Measurements from ENCODE around the gene GSC2.

Gene GSC2, protein sequence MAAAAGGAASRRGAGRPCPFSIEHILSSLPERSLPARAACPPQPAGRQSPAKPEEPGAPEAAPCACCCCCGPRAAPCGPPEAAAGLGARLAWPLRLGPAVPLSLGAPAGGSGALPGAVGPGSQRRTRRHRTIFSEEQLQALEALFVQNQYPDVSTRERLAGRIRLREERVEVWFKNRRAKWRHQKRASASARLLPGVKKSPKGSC

DNA sequence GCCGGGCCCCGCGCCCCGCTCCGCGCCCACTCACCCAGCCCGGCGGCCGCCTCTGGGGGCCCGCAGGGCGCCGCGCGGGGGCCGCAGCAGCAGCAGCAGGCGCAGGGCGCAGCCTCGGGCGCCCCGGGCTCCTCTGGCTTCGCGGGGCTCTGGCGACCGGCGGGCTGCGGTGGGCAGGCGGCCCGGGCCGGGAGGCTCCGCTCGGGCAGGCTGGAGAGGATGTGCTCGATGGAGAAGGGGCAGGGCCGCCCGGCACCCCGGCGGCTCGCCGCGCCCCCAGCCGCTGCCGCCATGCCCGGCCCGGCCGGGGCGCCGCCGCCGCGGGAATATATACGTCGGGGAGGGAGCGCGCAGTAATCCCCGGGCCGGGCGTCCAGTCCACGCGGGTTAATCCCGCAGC lies at the start of gene GSC2:
Gene GSC2, minus strand, starts transcription at position 302 of the 400 bp plus-strand sequence. Its CDS starts 9 bp downstream, at position 293.
- no peak for DNase-seq

DNA sequence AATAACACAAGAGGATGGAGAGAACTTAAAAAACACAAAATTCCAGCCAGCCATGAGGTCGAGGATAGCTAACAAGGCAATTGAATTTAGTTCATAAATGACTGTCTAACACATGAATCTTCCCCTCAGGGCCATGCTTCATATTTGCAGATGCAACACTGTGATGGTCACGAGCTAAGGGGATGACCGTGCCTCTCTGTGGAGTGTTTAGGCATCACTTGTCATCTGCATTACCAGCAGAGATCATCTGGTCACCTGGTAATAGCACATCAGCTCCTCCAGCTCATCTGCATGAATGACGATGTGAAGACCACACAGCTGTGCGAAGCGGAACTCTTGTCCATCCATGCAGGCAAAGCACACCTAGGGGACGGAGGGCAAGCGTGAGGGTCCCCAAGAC lies 49.4 kb upstream of the GSC2 start:
- DNase-seq: no peak

DNA sequence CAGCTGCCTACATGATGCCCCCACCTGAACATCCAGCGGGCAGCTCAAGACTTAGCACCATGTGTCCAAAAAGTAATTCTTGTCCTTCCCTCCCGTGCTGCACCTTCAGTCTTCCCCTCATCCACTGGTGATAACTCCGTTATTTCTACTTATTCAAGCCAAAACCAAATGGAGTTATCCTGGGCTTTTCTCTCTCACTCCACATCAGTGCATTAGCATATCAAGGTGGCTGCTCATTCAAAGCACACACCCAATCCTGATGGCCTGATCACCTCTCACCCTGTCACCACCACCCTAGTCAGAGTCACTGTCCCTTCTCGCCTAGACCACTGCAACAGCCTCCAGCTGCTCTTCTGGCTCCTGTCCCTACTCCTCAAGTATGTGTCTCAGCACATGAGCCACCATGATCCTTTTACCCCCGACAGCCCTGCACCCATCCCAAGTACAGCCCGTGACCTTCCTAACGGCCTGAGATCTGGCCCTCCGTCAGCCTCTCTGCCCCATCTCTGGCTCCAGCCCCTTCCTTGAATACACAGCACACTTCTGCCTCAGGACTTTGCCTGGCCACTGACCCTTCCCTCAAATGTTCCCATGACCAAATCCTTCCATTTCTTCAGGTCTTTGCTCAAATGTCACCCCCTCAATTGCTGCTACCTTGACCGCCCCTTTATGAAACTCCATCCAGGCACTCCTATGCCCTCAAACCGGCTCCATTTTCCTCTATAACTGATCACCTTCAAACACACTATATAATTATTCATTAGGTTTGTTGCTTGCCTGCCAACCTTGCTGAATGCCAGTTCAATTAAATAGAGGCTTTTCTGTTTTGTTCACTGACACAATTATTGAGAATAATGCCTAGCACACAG lies 48.1 kb upstream of the GSC2 start:
- DNase-seq: no peak

DNA sequence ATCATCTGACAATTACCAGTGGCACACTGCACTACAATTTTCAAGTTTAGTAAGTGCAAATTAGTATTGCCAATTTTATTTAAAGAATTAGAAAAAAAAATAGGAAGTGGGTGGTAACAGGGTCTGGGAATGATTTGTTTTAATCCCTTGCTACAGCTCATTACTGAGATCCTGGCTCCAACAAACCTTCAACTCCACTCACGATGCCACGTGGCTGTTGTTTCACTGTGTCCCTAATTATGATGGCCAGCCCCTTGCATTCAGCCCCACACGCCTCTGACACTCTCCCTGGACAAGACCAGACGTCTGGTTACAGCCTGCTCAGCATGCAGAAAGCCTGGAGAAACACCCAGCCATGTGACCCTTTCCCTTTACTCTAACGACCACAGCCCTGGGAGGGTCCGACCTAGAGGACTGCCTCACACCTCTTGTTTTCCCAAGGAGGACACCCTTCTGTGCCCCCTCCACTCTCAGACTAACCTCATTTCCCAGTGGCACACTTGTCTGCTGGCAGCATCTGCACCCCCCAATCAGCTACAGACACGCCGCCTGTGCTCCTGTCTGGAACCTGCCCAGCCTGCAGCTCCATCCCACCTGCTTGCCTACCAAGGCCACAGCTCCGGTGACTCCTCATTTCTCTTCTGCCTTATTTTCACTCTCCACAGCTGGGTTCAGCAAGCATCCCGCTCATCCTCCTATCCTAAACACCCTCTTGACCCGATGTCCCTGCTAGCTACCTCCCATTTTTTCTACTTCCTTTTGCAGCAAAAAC lies 46.9 kb upstream of the GSC2 start:
- no peak for DNase-seq

DNA sequence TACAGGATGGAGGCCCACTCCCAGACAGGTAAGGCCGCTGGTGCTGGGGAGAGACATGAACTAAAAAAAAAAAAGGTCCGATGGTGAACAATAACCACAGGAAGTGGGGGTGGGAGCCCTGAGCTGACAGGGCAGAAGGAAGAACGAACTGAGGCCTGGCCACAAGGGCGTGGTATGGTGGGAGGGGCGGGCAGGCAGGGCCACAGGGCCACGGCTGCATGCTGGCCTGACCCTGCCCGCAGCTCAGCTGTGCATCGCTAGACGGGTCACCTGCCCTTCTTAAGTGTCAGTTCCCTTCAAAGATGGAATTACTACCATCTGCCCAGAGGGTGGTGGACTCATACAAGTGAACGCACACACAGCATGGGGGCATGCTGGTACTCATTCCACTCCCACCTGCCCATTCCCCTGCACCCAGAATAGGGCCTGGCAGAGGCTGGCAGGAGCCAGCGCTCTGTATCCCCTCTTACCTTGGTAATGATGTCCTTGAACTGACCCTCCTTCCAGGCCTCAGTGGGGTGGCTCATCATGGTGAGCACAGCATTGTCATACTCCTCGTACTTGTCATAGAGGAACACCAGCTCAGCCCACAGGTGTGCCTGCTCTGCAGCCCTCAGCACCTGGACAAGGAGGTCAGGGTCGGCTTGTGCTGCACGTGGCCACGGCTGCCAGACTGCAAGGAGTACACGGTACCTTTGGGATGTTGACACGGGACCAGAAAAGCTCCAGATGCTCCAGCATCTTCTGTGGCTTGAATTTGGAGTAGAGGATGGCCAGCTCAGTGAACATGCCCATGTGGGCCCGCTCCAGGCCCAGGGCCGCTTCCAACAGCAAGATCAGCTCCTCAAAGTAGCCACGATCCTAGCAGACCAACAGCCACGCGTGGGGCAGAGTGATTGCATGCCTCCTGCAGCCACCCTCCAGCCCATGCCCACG lies 46.0 kb upstream of the GSC2 start:
- DNase-seq: no peak

DNA sequence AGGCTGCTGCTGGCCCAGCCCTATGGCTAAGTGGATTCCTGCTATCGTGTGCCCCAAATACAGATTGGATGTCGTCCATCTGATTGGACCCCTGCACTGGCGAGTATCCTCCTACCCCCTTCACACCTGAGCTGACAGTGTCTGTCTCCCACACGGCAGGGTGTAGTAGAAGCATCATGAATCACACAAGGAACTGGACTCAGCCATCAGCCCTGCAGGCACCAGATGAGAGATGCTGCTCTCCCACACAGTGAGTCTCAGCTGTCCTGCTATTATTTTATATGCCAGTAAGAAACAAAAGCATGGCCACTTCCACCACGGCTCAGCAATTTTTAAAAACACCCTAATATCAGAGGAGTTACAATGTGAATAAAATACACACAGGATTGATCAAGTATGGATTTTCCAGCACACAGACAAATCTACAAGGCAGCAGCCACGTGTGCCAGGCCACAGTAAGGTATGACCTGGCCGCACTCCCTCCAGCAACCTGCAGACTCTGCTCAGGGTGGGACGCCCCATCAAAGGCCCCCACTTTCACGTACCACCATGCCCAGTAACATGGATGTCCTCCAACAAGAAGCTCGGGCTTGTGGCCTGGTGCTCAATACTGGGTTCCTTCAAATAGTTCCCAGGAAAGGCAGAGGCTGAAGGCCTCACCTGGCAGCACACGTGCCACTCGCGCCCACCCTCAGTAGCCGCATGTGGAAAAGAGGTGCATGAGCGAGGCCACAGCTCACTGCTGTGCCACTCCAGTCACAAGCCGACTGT lies 44.9 kb upstream of the GSC2 start:
- DNase-seq: no peak

DNA sequence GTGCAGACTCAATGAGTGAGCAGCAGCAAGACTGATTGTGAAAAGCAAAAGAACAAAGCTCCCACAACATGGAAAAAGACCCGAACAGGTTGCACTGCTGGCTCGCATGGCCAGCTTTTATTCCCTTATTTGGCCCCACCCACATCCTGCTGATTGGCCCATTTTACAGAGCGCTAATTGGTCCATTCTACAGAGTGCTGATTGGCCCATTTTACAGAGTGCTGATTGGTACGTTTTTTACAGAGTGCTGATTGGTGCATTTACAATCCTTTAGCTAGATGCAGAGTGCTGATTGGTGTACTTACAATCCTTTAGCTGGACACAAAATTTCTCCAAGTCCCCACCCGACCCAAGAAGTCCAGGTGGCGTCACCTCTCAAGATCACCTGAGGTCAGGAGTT lies 43.8 kb upstream of the GSC2 start:
- DNase-seq: no peak

DNA sequence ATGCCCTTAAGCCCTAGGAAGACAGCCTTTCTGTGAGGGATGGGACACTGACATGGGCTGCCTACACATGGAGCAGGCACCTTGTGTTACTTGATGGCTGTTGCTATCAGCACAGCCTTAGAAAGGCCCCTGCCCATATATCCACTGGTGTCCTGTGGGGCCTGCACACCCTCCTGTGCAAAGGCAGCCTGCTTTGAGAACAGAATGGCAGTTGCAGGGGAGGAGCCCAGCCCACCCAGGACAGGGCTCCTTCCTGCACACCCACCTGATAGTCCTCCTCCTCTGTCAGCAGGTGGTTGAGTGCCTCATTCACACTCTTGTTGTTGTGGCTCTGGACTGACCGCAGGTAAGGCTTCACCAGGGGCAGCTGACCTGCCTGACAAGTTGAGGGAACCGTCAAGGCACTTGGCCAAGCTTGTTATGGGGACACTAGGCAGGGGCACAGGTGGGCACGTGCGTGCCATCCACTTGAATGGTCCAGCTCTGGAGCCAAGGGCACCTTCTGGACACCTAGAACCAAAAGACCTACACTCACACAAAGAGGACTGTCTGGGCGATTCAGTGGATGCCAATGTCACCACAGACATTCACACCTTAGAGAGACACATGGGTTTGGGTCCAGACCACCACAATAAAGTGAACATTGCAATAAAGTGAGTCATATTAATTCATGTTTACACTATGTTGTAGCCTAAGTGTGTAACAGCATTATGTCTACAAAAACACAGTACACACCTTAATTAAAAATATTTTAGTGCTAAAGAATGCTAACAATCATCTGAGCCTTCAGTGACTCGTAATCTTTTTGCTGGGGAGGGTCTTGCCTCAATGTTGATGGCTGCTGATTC lies 37.8 kb upstream of the GSC2 start:
- no peak for DNase-seq

DNA sequence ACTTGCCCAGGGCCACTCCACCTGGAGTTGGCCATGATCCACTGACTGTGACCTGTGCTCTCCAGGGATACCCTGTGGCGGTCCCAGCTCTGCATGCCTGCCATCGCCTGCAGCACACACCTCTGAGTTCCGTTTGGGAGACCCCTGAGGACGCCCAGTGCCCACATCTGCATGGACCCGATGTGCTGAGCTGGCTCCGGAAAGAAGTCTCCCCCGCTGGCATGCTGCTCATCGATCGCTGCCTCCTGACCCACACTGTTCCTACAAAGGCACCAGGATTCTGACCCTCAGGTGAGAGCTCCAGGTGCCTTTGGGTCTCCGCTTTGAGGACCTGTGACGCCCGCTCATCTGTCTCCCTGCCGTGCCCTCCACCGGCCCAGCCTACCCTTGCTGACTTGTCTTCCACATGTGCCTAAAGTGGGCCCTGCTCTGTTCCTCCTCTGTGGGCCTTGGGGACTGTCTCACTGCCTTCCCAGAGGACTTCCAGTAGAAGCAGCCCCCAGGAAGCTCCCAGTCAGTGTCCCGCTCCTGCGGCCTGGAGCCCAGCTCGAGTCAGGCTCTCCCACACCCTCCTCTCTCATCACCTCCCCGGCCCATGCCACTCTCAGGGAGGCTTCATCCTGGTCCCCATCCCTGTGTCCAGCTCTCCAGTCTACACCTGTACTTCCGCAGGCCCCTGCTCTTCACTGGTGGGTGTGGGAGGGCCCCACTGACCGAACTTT lies 34.3 kb upstream of the GSC2 start:
- no peak for DNase-seq

DNA sequence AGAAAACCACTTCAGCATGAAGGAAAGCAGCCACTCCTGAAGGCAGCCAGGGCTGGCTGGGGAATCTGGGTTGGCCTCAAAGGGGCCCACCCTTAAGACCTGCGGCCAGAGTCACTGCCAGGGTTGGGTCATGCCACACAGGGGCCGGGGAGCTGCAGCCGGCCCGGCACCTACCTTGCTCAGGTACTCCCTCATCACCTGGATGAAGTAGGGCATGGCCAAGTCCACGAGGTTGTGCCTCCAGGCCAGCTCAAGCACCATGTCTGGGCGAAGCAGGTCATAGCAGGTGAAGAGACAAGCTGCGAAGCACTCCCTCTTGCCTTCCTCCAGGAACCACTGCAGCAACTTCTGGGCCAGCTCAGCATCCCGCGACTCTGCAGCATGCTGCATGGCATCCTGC lies 33.1 kb upstream of the GSC2 start:
- DNase-seq: no peak

DNA sequence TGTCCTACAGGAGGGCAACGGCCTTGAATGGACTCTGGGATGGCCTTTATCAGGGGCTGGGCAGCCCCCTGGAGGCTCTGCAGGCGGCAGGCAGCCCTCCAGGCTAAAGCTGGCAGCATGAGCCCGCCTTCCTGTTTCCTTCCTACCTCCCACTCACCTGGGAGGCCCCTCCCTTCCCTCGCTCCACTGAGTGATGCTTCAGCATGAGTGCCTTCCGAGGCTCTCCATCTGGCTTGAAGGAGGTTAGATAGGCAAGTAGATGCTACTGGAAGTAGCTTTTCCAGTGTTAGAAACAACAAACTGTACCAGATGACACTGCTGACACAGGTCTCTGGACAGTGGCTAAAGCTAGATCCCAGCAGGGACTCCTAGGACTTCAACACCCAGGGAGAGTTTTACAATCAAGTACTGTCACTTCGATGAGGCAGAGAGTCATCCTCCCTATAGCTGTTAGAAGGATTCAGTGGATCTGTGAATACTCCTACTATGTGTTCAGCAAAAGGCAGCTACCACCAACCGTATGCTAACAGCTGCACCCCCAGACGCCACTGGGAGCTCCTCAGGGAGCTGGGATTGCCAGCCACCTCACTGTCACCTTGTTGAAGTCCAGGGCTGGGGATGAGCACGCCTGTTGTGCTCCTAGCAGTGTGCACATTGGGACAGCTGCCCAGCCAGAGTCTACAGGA lies 32.5 kb upstream of the GSC2 start:
- no peak for DNase-seq

DNA sequence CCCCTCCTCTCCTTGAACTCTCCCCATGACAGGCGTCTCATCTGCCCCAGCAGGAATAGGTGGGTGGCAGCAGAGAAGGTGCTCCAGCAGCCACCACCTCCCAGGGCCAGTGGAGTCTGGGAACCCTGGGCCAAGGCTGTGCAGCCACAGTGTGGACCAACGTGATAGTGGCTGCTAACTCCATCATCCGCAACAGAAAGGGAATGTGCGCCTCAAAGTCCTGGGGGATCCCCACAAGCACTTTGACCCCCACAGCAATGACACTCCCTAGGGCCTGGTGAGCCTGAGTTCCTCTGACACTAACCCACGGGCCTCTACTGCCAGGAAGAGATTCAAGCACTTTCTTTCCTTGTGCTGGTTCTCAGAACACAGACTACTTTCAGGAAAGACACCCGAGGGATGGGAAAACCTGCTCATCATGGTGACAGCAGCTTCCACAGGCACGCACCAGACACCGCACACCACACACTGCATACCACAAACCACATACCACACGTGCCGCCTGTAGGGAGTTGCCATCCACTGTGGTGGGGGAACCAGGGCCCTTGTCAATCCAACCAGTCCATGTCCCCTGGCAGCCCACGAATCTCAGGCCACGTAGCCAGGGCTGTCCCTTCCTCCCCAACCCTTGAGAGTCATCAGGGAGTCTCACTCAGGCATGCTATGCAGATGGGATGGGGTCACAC lies 31.8 kb upstream of the GSC2 start:
- no peak for DNase-seq

DNA sequence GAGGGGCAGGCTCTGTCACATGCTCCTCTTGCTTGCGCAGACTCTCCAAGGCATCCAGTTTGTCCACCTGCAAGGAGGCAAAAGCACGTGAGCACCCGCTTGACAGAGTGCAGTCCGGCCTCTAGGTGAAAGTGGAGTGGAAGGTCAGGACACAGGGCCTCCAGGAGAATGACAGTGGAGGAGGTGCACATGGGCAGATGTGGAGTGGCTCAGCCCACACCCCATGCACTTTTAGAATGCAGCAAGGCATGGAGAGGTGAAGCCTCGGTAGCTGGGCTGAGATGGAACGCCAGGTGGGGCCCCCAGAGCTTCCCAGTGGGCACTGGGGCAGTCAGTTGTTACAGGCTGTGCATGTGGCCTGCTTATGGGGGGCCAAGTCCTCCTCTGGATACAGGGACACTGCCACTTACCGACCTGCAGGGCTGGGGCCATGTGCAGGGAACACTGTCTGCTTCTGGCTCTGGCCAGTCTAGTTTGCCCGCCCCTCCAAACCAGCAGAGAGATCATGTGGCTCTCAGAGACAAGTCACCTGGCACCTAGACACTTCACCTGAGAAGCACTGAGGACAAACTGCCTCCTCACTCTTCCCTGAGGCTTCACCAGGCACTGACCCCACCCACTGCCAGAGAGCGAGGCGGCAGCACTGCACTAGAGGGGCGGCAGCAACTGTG lies 30.8 kb upstream of the GSC2 start:
- no peak for DNase-seq

DNA sequence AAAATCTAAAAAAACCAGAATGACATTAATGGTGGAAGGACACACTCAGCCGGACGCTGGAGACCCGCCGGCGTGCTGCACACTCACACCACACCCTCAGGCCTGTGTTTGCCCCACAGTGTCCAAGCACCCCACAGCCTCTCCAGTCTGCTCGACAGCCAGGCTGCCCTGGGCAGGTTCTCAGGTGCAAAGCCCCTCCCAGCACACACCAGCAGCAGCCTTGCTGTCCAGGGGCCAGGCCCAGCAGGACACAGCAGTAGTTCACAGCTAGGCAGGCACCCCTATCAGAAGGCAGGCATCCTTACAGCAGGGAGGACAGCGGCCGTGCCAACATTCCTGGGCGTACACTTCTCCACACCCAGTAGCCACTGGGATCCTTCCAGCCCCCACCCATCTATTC lies 30.1 kb upstream of the GSC2 start:
- no peak for DNase-seq

DNA sequence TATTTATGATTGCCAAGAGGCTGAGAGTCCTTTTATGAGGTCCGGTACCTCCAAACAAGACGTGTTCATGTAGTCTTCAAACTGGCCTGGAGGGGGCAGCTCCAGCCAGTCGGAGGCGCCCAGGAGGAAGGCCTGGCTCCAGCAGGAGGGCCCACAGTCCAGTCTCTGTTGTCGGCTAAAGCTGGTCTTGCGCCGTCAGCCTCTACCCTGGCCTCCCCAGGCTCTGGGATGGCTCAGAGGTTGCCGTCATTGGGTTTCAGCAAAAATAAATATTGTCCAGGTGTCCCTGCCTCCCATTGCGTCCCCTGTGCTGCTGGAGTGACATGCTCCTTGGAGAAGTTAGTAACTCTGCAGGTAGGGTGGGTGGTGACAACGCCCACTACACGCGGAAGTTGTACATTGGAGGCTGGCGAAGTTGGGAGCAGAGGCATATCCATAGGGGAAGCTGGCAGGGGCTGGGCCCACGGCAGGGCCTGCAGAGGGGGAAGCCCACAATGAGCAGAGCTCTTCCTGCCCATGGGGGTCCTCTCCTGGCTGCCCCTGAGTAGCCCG lies 29.5 kb upstream of the GSC2 start:
- DNase-seq: no peak

DNA sequence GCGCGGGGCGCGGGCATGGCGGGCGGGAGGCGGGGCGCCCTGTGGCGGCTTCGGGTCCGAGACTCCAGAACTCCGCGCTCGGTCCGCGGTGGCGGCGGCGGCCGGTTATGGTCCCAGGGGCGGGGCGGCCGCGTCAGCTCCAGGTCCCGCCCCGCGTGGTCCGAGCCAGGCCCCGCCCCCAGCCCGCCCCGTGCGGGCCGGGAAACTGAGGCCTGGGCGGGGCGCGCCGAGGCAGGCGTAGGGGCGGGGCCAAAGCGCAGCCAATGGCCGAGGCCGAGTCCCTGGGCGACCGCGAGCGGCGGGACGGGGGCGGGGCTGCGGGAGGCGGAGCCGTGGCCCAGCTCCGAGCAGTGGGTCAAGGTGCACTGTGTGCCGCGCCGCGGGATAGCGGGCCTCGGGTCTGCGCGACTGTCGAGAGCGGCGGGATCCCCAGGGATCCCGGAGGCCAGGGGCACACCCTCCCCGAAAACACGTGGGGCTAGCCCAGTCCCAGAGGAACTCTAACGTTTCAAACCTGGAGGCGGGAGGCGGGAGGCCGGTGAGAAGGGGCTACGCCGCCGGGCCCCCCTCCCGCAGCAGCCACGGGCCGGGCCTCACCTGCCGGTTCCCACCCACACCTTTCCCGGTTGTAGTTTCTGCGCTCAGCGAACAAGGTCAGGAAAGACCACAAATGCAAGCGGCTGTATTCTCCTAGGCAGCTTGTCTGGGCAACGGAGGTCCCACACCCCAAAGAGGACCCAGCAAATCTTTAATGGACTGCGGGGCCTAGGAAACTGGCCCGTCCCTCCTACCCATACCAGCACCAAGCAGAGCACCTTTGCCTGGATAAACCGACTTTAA lies 28.8 kb upstream of the GSC2 start, which contains the start of gene SLC25A1:
Gene SLC25A1, minus strand, starts transcription at position 80 of the 840 bp plus-strand sequence. Its CDS starts 63 bp downstream, at position 17.
- no peak for DNase-seq

Measured in cortex of kidney (tissue), 1 donor.